IPS-15b (cell line): ENCODE results near the gene RNH1.
A peak's percentile ranks its signal among the peaks of the same experiment; 100 is the strongest.

Source experiments
- H3K27me3 ChIP-seq: one replicate; pipeline ENCODE4 v1.6.1; 2013; ENCODE audit warnings: low read length; ENCODE audit not compliant: control insufficient read depth, insufficient read depth
- H3K36me3 ChIP-seq: one replicate; pipeline ENCODE4 v1.6.1; 2013; ENCODE audit warnings: low read length; ENCODE audit not compliant: control insufficient read depth, insufficient read depth
- H3K4me1 ChIP-seq: one replicate; pipeline ENCODE4 v1.6.1; 2013; ENCODE audit warnings: mild to moderate bottlenecking, low read length; ENCODE audit not compliant: control insufficient read depth, insufficient read depth
- H3K4me3 ChIP-seq: one replicate; pipeline ENCODE4 v1.5.1; 2013; ENCODE audit warnings: low read depth, low read length
- H3K9ac ChIP-seq: one replicate; pipeline ENCODE4 v1.6.1; 2013; ENCODE audit warnings: low read depth, mild to moderate bottlenecking, low read length
- H3K9me3 ChIP-seq: one replicate; pipeline ENCODE4 v1.6.1; 2013; ENCODE audit warnings: mild to moderate bottlenecking, low read length; ENCODE audit not compliant: control insufficient read depth, insufficient read depth

Gene RNH1

GRCh38 chr11:454043-454442 lies 53.0 kb downstream of the RNH1 start:
- H3K27me3 ChIP-seq: no peaks in the 10 kb centered on the region
- peaks cover 23% of the 10 kb centered on the region for H3K36me3 ChIP-seq
- no peak overlapping the region for H3K4me3 ChIP-seq
- peaks cover 9% of the 10 kb centered on the region for H3K4me1 ChIP-seq
- no peaks in the 10 kb centered on the region for H3K9me3 ChIP-seq
- no peak overlapping the region for H3K9ac ChIP-seq

- no peaks in the 10 kb centered on the region for H3K27me3 ChIP-seq
- no peak overlapping the region for H3K9ac ChIP-seq
- no peaks in the 10 kb centered on the region for H3K9me3 ChIP-seq
- H3K36me3 ChIP-seq: peaks cover 23% of the 10 kb centered on the region
- H3K4me3 ChIP-seq: no peak overlapping the region
- H3K4me1 ChIP-seq: peaks cover 9% of the 10 kb centered on the region
Observed at GRCh38 chr11:453564-453963, 53.5 kb downstream of the RNH1 start.

- Histone ChIP-seq H3K9me3 (no peaks in the 10 kb centered on the region), H3K4me1 (peaks cover 9% of the 10 kb centered on the region), H3K36me3 (peaks cover 23% of the 10 kb centered on the region), H3K9ac (no peak overlapping the region), H3K4me3 (no peak overlapping the region), H3K27me3 (no peaks in the 10 kb centered on the region)
Observed at GRCh38 chr11:452916-453527, 54.0 kb downstream of the RNH1 start.

- Histone ChIP-seq H3K36me3 (peaks cover 23% of the 10 kb centered on the region), H3K4me1 (peaks cover 9% of the 10 kb centered on the region), H3K27me3 (no peaks in the 10 kb centered on the region), H3K9me3 (no peaks in the 10 kb centered on the region), H3K4me3 (no peak overlapping the region), H3K9ac (no peak overlapping the region)
Observed at GRCh38 chr11:452203-452744, 54.8 kb downstream of the RNH1 start.

GRCh38 chr11:451738-452137 lies 55.3 kb downstream of the RNH1 start:
- peaks cover 9% of the 10 kb centered on the region for H3K4me1 ChIP-seq
- peaks cover 23% of the 10 kb centered on the region for H3K36me3 ChIP-seq
- no peaks in the 10 kb centered on the region for H3K27me3 ChIP-seq
- H3K9me3 ChIP-seq: no peaks in the 10 kb centered on the region
- no peak overlapping the region for H3K9ac ChIP-seq
- H3K4me3 ChIP-seq: peak overlapping the region; percentile 72

GRCh38 chr11:450809-451451 lies 56.1 kb downstream of the RNH1 start:
- no peaks in the 10 kb centered on the region for H3K9me3 ChIP-seq
- H3K36me3 ChIP-seq: peaks cover 23% of the 10 kb centered on the region
- H3K9ac ChIP-seq: peak overlapping the region; percentile 37
- H3K4me3 ChIP-seq: peak overlapping the region; percentile 72
- no peaks in the 10 kb centered on the region for H3K27me3 ChIP-seq
- peaks cover 9% of the 10 kb centered on the region for H3K4me1 ChIP-seq

- Histone ChIP-seq H3K9me3 (no peaks in the 10 kb centered on the region), H3K4me3 (peak within 1 kb of the TSS; percentile 72), H3K9ac (peak within 1 kb of the TSS; percentile 37), H3K4me1 (peaks cover 4% of the 10 kb centered on the region), H3K27me3 (no peaks in the 10 kb centered on the region), H3K36me3 (peaks cover 23% of the 10 kb centered on the region)
Observed at GRCh38 chr11:449889-450808, 56.9 kb downstream of the RNH1 start, which contains the start of gene PTDSS2. PTDSS2 (plus strand) TSS chr11:450279; CDS start chr11:450456, 177 bp downstream.

GRCh38 chr11:447923-448731 lies 58.9 kb downstream of the RNH1 start:
- Histone ChIP-seq H3K9me3 (no peaks in the 10 kb centered on the region), H3K36me3 (peaks cover 11% of the 10 kb centered on the region), H3K9ac (peak overlapping the region; percentile 37), H3K27me3 (no peaks in the 10 kb centered on the region), H3K4me1 (peaks cover 2% of the 10 kb centered on the region), H3K4me3 (peak overlapping the region; percentile 87)

GRCh38 chr11:446891-447290 lies 60.2 kb downstream of the RNH1 start:
- H3K9me3 ChIP-seq: no peaks in the 10 kb centered on the region
- peaks cover 2% of the 10 kb centered on the region for H3K4me1 ChIP-seq
- H3K27me3 ChIP-seq: no peaks in the 10 kb centered on the region
- no peak overlapping the region for H3K4me3 ChIP-seq
- no peaks in the 10 kb centered on the region for H3K36me3 ChIP-seq
- H3K9ac ChIP-seq: no peak overlapping the region

GRCh38 chr11:445765-446588 lies 61.1 kb downstream of the RNH1 start:
- H3K9ac ChIP-seq: no peak overlapping the region
- no peaks in the 10 kb centered on the region for H3K9me3 ChIP-seq
- H3K4me3 ChIP-seq: no peak overlapping the region
- H3K4me1 ChIP-seq: no peaks in the 10 kb centered on the region
- no peaks in the 10 kb centered on the region for H3K27me3 ChIP-seq
- no peaks in the 10 kb centered on the region for H3K36me3 ChIP-seq
